OCI-LY7 (cell line): ENCODE measurements around the gene PUDP. TPM values are rescaled to one million over a fixed set of nuclear protein-coding genes. Genes with fewer than 3 reads are reported as not detected.
A peak's percentile ranks its signal among the peaks of the same experiment; 100 is the strongest.

Source experiments
- BruUV-seq: library from RNA; stranded (reverse); fragments of 400-500 nt; replicated peaks from 2 replicates; lab custom pipeline; 2021; lab: Mats Ljungman, UMichigan
- CTCF ChIA-PET: fragments of 300-600 bp; sonication (Branson Sonifier 250); formaldehyde crosslinking; loops from one replicate; lab custom pipeline; 2022; ENCODE audit warnings: antibody characterized with exemption; ENCODE audit not compliant: unreplicated experiment; lab: Charles Lee
- POLR2A ChIA-PET: fragments of 300-600 bp; sonication (Branson Sonifier 250); formaldehyde crosslinking; loops from one replicate; lab custom pipeline; 2022; ENCODE audit warnings: antibody characterized with exemption; lab: Charles Lee
- DNase-seq: peaks from one replicate; pipeline ENCODE4 v3.0.0-alpha.2; 2015; ENCODE audit warnings: low spot score
- H2AFZ ChIP-seq: fragments of 200-600 bp; sonication (generic), shearing (Covaris generic); 2 replicates; pipeline ENCODE4 v1.6.1; 2014; ENCODE audit warnings: mild to moderate bottlenecking, antibody characterized with exemption, low read length, moderate library complexity
- H3K27ac ChIP-seq: fragments of 200-600 bp; sonication (generic); 2 replicates; pipeline ENCODE4 v1.5.1; 2014; ENCODE audit warnings: mixed run types, low read depth, mild to moderate bottlenecking, moderate library complexity, low read length, inconsistent platforms; ENCODE audit not compliant: poor library complexity, severe bottlenecking
- H3K36me3 ChIP-seq: fragments of 200-600 bp; sonication (generic); 2 replicates; pipeline ENCODE4 v1.6.1; 2014; ENCODE audit warnings: mild to moderate bottlenecking, antibody characterized with exemption, low read length, moderate library complexity, mixed read lengths; ENCODE audit not compliant: insufficient read depth
- H3K4me1 ChIP-seq: fragments of 200-600 bp; sonication (generic); 2 replicates; pipeline ENCODE4 v1.5.1; 2014; ENCODE audit warnings: mild to moderate bottlenecking, low read length; ENCODE audit not compliant: insufficient read depth, poor library complexity, severe bottlenecking
- H3K4me2 ChIP-seq: fragments of 200-600 bp; sonication (generic); 2 replicates; pipeline ENCODE4 v1.6.1; 2014; ENCODE audit warnings: mild to moderate bottlenecking, low read length
- H3K4me3 ChIP-seq: fragments of 200-600 bp; sonication (generic); 2 replicates; pipeline ENCODE4 v1.5.1; 2014; ENCODE audit warnings: mild to moderate bottlenecking, low read depth, low read length; ENCODE audit not compliant: poor library complexity, severe bottlenecking
- H3K79me2 ChIP-seq: fragments of 200-600 bp; sonication (generic); 2 replicates; pipeline ENCODE4 v1.6.1; 2016; ENCODE audit warnings: low read depth, mild to moderate bottlenecking, low read length, moderate library complexity, mixed read lengths; ENCODE audit not compliant: insufficient read depth
- H3K9me2 ChIP-seq: fragments of 200-600 bp; sonication (generic); 2 replicates; pipeline ENCODE4 v1.6.1; 2016; ENCODE audit warnings: mild to moderate bottlenecking, low read length, mixed read lengths; ENCODE audit not compliant: insufficient read depth
- H3K9me3 ChIP-seq: fragments of 200-600 bp; sonication (generic); 2 replicates; pipeline ENCODE4 v1.6.1; 2014; ENCODE audit warnings: mild to moderate bottlenecking, mixed run types, low read length, mixed read lengths
- H4K20me1 ChIP-seq: fragments of 200-600 bp; sonication (generic); 2 replicates; pipeline ENCODE4 v1.6.1; 2014; ENCODE audit warnings: mild to moderate bottlenecking, antibody characterized with exemption, low read length, moderate library complexity, mixed read lengths; ENCODE audit not compliant: insufficient read depth
- CTCF ChIP-seq: fragments of 200-600 bp; sonication (generic); conservative IDR thresholded peaks from 2 replicates; pipeline ENCODE4 v1.5.1; 2014; ENCODE audit warnings: mild to moderate bottlenecking, antibody characterized with exemption, low read length, moderate library complexity, mixed read lengths
- EZH2phosphoT487 ChIP-seq: fragments of 200-600 bp; sonication (generic); IDR thresholded peaks from 2 replicates; pipeline ENCODE4 v1.6.1; 2018; ENCODE audit warnings: low read depth, borderline replicate concordance, mild to moderate bottlenecking, mixed run types, antibody characterized with exemption, low read length, moderate library complexity, mixed read lengths
- intact Hi-C: fragments of 100-400 bp; cut with micrococcal nuclease; formaldehyde crosslinking; loops from one replicate; pipeline ENCODE4 v1.10.0; 2022; ENCODE audit not compliant: unreplicated experiment
- total RNA-seq, 2 experiments: library from RNA; depleted of rRNA in 1 of 2; stranded (reverse); fragments of >200 nt in 1 of 2; shearing (Covaris generic) in 1 of 2; gene quantifications; 2 replicates each; pipeline ENCODE4 v1.2.3, GENCODE V29; 2014 to 2022

The PUDP gene
- total RNA-seq, 2 experiments from 2014 or later = 8.8 to 25.7 TPM

DNA sequence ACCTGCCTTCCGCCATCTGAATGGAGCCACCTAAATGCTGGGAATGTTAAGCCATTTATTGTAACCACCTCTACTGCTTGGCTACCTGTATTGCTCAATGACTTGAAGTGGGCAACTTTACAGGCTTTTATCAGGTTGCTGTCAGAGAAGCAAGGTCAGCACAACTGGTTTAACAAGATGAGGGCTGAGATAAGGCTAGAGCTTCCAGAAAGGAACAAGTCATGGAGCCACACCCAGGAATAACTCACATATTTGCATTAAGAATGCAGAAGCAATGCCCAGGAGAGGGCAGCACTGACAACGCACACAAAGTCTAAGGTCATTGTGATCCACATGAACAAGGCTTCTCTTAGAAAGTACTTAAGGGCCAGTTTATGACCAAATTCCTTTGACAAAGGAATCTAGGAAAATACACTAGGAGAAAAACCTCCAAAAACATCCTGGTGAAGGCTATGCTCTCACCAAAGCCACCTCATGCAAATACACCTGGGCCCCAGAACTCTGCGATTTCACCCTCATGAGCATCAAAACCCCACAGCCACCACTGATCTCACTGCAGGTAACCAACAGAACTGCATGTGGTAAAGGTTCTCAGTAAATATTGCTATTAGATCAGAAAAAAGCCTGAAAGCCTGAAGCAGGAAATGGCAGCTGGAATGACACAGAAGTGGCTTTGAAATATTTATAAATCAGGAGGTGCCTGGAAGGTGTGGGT lies 15.5 kb downstream of the PUDP start:
- H3K4me1 ChIP-seq = peaks cover 50% of the 10 kb centered on the region
- no peaks in the 10 kb centered on the region for H4K20me1 ChIP-seq
- peak overlapping the region; percentile 50 for H3K4me3 ChIP-seq
- H3K27ac ChIP-seq = peak overlapping the region; percentile 84
- DNase-seq = peak; percentile 69
- TF ChIP-seq EZH2phosphoT487 (no peak), CTCF (peak; percentile 77)
- H3K79me2 ChIP-seq = peaks cover 48% of the 10 kb centered on the region
- ChIA-PET CTCF (interaction anchor here (1.1 kb wide), 1 partner anchor 11 kb away, joined by 4 read pairs; no protein-coding TSS in a partner anchor), POLR2A (interaction anchor here (0.5 to 5.0 kb wide), 7 partner anchors 11 to 321 kb away, joined by 3 to 38 read pairs (median 4); partner anchors contain the start of gene PUDP)
- H2AFZ ChIP-seq = no peak overlapping the region
- intact Hi-C loops = loop anchor here (5.0 kb wide), 1 partner anchor 90 kb away; no protein-coding TSS in a partner anchor
- no peaks in the 10 kb centered on the region for H3K9me2 ChIP-seq
- no peaks in the 10 kb centered on the region for H3K9me3 ChIP-seq
- H3K4me2 ChIP-seq = peak overlapping the region; percentile 73
- peaks cover 22% of the 10 kb centered on the region for H3K36me3 ChIP-seq
- BruUV-seq = no TSS peak

DNA sequence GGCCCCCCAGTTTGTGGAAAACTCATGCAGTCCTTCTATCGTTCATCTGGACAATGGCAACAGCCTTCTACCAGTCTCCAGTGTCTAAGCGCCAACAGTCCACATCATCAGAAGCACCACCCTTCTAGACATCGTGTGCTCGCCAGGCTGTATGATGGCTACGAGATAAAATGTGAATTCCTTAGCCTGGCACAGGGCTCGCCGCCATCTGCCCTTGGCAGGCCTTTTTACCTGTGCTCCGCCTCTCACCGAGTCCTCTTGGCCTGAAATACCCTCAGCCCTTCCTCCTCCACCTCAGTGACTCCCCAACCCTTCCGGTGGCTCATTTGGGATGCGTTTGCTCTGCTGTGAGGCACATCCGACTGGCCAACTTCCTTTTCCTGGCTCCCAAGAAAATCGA lies 16.3 kb downstream of the PUDP start:
- Histone ChIP-seq H2AFZ (no peak overlapping the region), H3K4me2 (no peak overlapping the region), H3K27ac (no peak overlapping the region), H3K9me3 (no peaks in the 10 kb centered on the region), H4K20me1 (no peaks in the 10 kb centered on the region), H3K9me2 (no peaks in the 10 kb centered on the region), H3K79me2 (peaks cover 51% of the 10 kb centered on the region), H3K4me1 (peaks cover 48% of the 10 kb centered on the region), H3K36me3 (peaks cover 22% of the 10 kb centered on the region), H3K4me3 (no peak overlapping the region)
- ChIA-PET POLR2A (interaction anchor here (1.2 kb wide), 1 partner anchor 15 kb away, joined by 3 read pairs; no protein-coding TSS in a partner anchor), CTCF (no interaction called here)
- BruUV-seq = no TSS peak
- intact Hi-C loops = loop anchor here (5.0 kb wide), 1 partner anchor 91 kb away; no protein-coding TSS in a partner anchor
- DNase-seq = no peak
- TF ChIP-seq CTCF = no peak
- TF ChIP-seq EZH2phosphoT487 = no peak

DNA sequence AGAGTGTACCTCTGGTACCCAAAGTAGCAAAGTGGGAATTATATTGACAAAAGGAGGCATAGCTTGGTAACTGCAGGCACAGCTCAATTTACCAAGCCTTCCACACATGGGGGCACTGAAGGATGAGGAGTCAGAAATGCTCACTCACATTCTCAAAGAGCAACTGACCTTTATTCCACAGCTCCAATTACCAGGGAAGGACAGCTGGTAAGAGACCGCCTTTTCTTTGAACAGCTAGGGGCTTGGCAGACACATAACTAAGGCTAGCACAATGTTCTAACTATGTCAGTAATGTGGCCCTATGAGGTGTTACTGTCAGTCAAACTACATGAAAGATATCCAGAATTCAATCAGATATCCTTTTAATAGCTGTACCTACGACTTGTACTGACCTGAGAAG lies 20.9 kb downstream of the PUDP start:
- no peak overlapping the region for H3K4me2 ChIP-seq
- intact Hi-C loops = no loop called here
- no peak for DNase-seq
- no peaks in the 10 kb centered on the region for H3K9me3 ChIP-seq
- no peak overlapping the region for H2AFZ ChIP-seq
- peaks cover 44% of the 10 kb centered on the region; the same call in 1 of the 2 replicates for H3K79me2 ChIP-seq
- CTCF ChIA-PET = no interaction called here
- H4K20me1 ChIP-seq = no peaks in the 10 kb centered on the region
- TF ChIP-seq CTCF (no peak), EZH2phosphoT487 (no peak)
- peaks cover 25% of the 10 kb centered on the region for H3K4me1 ChIP-seq
- POLR2A ChIA-PET = no interaction called here
- no TSS peak for BruUV-seq
- H3K4me3 ChIP-seq = no peak overlapping the region
- H3K27ac ChIP-seq = no peak overlapping the region
- H3K36me3 ChIP-seq = peaks cover 40% of the 10 kb centered on the region
- H3K9me2 ChIP-seq = no peaks in the 10 kb centered on the region
